GM19324 (cell line): ENCODE data around the gene OR10H5.
"Not testable (repeated sequence)": the region's sequence is repeated elsewhere in the genome, so short reads cannot be mapped to it uniquely, and the experiment has no call there.

Source experiments
- ATAC-seq: cut with Tn5 transposase; IDR thresholded peaks from one replicate; pipeline ENCODE4 v1.9.1; 2021; ENCODE audit warnings: mild to moderate bottlenecking, moderate library complexity; ENCODE audit not compliant: unreplicated experiment, low FRiP score

OR10H5 gene

DNA sequence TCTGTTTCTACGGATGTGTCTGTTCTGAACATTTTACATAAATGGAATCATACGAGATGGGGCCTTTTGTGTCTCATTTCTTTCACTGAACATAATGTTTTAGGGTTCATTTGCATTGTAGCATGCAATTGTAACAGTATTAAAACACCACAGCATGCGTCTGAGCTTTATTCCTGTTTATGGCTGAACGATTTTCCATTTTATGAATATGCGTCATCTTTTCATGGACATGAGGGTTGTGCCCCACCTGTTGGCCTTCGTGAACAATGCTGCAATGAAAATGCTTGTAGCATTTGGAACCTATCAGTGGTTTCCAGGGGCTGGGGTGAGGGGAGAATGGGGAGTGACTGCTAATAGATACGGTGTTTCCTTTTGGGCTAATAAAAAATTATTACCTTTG lies 22.9 kb downstream of the OR10H5 start:
- ATAC-seq, result no peak

DNA sequence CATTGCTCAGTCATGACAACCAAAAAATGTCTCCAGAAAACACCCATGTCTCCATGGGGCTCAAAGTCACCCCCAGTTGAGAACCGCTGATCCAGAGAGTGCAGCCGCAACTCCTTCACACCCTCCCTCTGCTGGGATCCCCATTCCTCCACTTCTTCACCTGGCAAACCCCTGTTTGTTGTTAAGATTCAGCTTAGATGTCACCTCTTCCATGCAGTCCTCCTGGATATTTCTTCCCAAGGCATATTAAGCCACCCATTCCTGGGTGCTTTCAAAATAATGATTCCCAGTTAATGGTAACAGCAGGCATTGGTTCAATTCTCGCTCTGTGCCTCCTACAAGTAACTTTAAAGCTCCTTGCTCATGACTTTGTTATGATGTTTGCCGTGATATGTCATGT lies 24.0 kb downstream of the OR10H5 start:
- no peak for ATAC-seq

GRCh38 chr19:15812060-15812722 lies 24.7 kb downstream of the OR10H5 start:
- no peak for ATAC-seq

GRCh38 chr19:15813916-15814315 lies 26.5 kb downstream of the OR10H5 start:
- ATAC-seq, result no peak

GRCh38 chr19:15815306-15815705 lies 27.8 kb downstream of the OR10H5 start, which contains the start of gene OR10H1:
Gene OR10H1, minus strand, starts transcription at chr19:15815664. Its CDS starts 7,627 bp downstream, at chr19:15808037.
- no peak for ATAC-seq

DNA sequence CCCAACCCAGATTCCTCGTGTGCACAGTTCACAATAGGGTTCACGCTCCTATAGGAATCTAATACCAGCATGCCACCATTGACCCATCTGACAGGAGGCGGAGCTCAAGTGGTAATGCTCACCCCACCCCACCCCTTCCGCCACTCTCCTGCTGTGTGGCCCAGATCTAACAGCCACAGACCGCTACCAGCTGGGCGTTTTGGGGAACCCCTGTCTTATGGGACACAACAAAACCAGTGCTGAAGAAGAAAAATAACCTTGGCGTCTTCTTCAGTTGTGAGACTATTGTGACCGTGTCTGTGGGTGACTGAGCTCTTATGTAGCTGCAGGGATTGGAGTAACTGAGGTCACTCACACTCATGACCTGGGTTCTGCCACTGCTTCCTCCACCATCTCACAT lies 33.2 kb downstream of the OR10H5 start:
- no peak for ATAC-seq

GRCh38 chr19:15825753-15826152 lies 38.3 kb downstream of the OR10H5 start:
- ATAC-seq, result no peak

DNA sequence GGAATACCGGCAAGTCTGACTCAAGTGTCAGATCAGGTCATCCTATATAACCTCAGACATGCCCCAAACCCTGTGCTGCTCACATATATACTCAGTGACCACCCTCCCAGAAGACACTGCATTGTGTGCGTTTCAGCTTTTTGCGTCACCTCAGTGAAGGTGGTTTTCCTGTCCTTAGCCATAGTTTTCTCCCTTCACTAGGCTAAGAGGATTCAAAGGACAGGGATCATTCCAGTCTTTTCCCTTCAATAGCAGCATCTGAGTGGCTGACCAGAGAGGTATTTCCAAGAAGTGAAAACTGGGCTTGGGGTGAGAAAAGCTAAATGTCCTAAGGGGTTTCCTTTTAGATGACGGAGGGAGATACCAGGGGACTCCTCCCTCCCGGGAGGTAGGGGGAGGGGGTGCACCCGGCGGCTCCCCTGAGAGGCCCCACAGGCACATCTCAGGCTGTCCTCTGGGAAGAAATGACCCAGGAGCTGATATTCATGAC lies 40.7 kb downstream of the OR10H5 start:
- no peak for ATAC-seq

- ATAC-seq, result not testable (repeated sequence)
Observed at GRCh38 chr19:15828611-15829305, 41.3 kb downstream of the OR10H5 start.

DNA sequence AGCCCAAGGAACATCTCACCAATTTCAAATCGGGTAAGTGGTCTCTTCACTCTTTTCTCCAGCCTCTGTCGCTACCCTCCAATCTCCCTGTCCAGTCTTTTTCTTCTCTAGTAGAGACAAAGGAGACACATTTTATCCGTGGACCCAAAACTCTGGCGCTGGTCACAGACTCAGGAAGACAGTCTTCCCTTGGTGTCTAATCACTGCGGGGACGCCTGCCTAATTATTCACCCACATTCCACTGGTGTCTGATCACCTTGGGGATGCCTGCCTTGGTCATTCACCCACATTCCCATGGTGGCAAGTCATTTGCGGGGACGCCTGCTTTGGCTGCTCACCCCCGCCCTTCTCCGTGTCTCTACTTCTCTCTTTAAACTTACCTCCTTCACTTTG lies 41.8 kb downstream of the OR10H5 start:
- no peak for ATAC-seq

DNA sequence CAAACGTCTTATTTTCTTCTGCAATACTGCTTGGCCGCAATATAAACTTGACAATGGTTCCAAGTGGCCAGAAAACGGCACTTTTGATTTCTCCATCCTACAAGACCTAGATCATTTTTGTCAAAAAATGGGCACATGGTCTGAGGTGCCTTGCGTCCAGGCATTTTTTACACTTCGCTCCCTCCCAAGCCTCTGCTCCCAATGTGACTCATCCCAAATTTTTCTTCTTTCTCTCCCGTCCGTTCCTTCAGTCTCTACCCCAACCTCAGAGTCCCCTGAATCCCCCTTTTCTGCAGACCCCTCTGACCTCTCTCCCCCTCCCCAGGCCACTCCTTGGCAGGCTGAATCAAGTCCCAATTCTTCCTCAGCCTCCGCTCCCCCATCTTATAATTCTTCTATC lies 42.3 kb downstream of the OR10H5 start:
- no peak for ATAC-seq

DNA sequence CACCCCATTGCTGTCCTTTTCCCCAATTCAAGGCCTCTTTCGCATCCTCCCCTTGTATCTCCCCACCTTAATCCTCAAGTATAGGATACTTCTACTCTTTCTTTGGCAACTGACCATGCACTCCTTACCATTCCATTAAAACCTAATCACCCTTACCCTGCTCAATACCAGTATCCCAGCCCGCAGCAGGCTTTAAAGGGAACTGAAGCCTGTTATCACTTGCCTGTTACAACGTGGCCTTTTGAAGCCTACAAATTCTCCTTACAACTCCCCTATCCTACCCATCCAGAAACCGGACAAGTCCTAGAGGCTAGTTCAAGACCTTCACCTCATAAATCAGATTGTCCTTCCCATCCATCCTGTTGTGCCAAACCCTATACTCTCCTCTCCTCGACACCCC lies 44.2 kb downstream of the OR10H5 start:
- no peak for ATAC-seq

- ATAC-seq, result not testable (repeated sequence)
Observed at GRCh38 chr19:15834232-15834631, 46.8 kb downstream of the OR10H5 start.

- not testable (repeated sequence) for ATAC-seq
Observed at GRCh38 chr19:15835565-15836329, 48.3 kb downstream of the OR10H5 start.

GRCh38 chr19:15836330-15837220 lies 49.1 kb downstream of the OR10H5 start:
- peak; percentile 93 for ATAC-seq

GRCh38 chr19:15837221-15837731 lies 49.8 kb downstream of the OR10H5 start:
- ATAC-seq, result peak; percentile 11

DNA sequence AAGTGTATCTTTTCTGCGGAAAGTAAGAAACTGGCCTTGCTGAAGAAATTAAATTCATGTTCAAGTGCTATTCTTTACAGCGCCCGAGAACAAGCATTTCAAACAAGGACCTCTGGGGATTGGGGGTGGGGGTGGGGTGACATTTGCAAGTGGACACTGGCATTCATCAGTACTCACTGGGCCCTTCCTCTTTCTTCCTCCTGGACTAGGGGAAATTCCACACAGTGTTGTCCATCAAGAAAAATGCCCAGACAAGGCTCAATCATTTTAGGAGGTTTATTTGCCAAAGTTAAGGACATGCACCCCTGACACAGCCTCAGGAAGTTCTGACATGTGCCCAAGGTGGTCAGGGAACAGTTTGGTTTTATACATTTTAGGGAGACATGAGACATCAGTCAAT lies 50.9 kb downstream of the OR10H5 start:
- no peak for ATAC-seq

- ATAC-seq, result not testable (repeated sequence)
Observed at GRCh38 chr19:15839888-15840287, 52.4 kb downstream of the OR10H5 start.

GRCh38 chr19:15840833-15841232 lies 53.4 kb downstream of the OR10H5 start:
- ATAC-seq, result no peak
